G401 (cell line): Measurements from ENCODE around the gene TNFSF13. TPM values are rescaled to one million over a fixed set of nuclear protein-coding genes. Genes with fewer than 3 reads are reported as not detected.

Source experiments
- DNase-seq: peaks from one replicate; pipeline ENCODE4 v3.0.0-alpha.2; 2015; ENCODE audit warnings: low spot score
- in situ Hi-C: cut with HindIII; loops from 2 replicates; pipeline ENCODE4 v1.10.0; 2016; ENCODE audit warnings: low sequenced_read_pairs, mixed read lengths
- total RNA-seq: library from RNA; depleted of rRNA; stranded (reverse); fragments of >200 nt; shearing (Covaris generic); gene quantifications from 2 replicates; pipeline ENCODE4 v1.2.3, GENCODE V29; 2014

Gene TNFSF13
- total RNA-seq, 1 experiment from 2014 or later = not detected

- in situ Hi-C loops = no loop called here
- no peak for DNase-seq
Observed at GRCh38 chr17:7572338-7572587, 13.7 kb downstream of the TNFSF13 start.

- in situ Hi-C loops = no loop called here
Observed at GRCh38 chr17:7572588-7573323, 14.2 kb downstream of the TNFSF13 start.

GRCh38 chr17:7573324-7574080 lies 15.0 kb downstream of the TNFSF13 start:
- peak; percentile 84 for DNase-seq
- in situ Hi-C loops = no loop called here

More at GRCh38 chr17:7572588-7573323, 14.2 kb downstream of the TNFSF13 start:
- peak; percentile 100 for DNase-seq

- DNase-seq = no peak
- in situ Hi-C loops = no loop called here
Observed at GRCh38 chr17:7574176-7574953, 15.8 kb downstream of the TNFSF13 start.

GRCh38 chr17:7575481-7575883 lies 16.9 kb downstream of the TNFSF13 start:
- in situ Hi-C loops = no loop called here
- DNase-seq = no peak

GRCh38 chr17:7575959-7576358 lies 17.4 kb downstream of the TNFSF13 start:
- DNase-seq = no peak
- in situ Hi-C loops = no loop called here

GRCh38 chr17:7576432-7576937 lies 17.9 kb downstream of the TNFSF13 start:
- in situ Hi-C loops = no loop called here
- no peak for DNase-seq

- no peak for DNase-seq
Observed at GRCh38 chr17:7577327-7578199, 19.0 kb downstream of the TNFSF13 start.

GRCh38 chr17:7579001-7579833 lies 20.7 kb downstream of the TNFSF13 start, which contains the start of gene CD68:
TSS of gene CD68 (plus strand) at chr17:7579638. CDS start at chr17:7579678, 40 bp downstream.
- peak; percentile 72 for DNase-seq
- in situ Hi-C loops = no loop called here

More at GRCh38 chr17:7577327-7578199, 19.0 kb downstream of the TNFSF13 start:
- in situ Hi-C loops = no loop called here

- no peak for DNase-seq
- in situ Hi-C loops = no loop called here
Observed at GRCh38 chr17:7579834-7580603, 21.5 kb downstream of the TNFSF13 start.

GRCh38 chr17:7580604-7581575 lies 22.3 kb downstream of the TNFSF13 start:
- DNase-seq = no peak
- in situ Hi-C loops = no loop called here

- in situ Hi-C loops = no loop called here
- no peak for DNase-seq
Observed at GRCh38 chr17:7582396-7583252, 24.1 kb downstream of the TNFSF13 start.

GRCh38 chr17:7583253-7584109 lies 24.9 kb downstream of the TNFSF13 start, which contains the start of gene MPDU1:
TSS of gene MPDU1 (plus strand) at chr17:7583852. CDS start at chr17:7583863, 11 bp downstream.
- in situ Hi-C loops = no loop called here
- DNase-seq = peak; percentile 97

- in situ Hi-C loops = no loop called here
- peak; percentile 67 for DNase-seq
Observed at GRCh38 chr17:7586673-7587419, 28.3 kb downstream of the TNFSF13 start.
